Panc1 (cell line): ENCODE results near the gene SLC4A8. TPM values are rescaled to one million over a fixed set of nuclear protein-coding genes. Genes with fewer than 3 reads are reported as not detected.

Experiments used
- ATAC-seq: fragments of 200-7000 bp; cut with Tn5 transposase; 2 replicates; pipeline ENCODE4 v1.9.1; 2020; ENCODE audit warnings: mild to moderate bottlenecking, moderate library complexity
- BruUV-seq: library from RNA; stranded (reverse); fragments of 400-500 nt; replicated peaks from 2 replicates; lab custom pipeline; 2021; lab: Mats Ljungman, UMichigan
- CTCF ChIA-PET: fragments of 300-600 bp; sonication (Branson Sonifier 250); formaldehyde crosslinking; loops from one replicate; lab custom pipeline; 2022; ENCODE audit warnings: antibody characterized with exemption; lab: Charles Lee
- POLR2A ChIA-PET: fragments of 300-600 bp; sonication (Branson Sonifier 250); formaldehyde crosslinking; loops from one replicate; lab custom pipeline; 2022; ENCODE audit warnings: antibody characterized with exemption; lab: Charles Lee
- DNase-seq: peaks from one replicate; pipeline ENCODE4 v3.0.0-alpha.2; 2010; ENCODE audit warnings: low read depth, low spot score
- H3K27ac ChIP-seq: 2 replicates; pipeline ENCODE4 v1.5.1; 2011; ENCODE audit warnings: mild to moderate bottlenecking, low read length, inconsistent platforms
- H3K27me3 ChIP-seq: fragments of 200-500 bp; sonication (Bioruptor generic); 2 replicates; pipeline ENCODE4 v1.6.0; 2014; ENCODE audit warnings: low read length, inconsistent platforms; ENCODE audit not compliant: control insufficient read depth, insufficient read depth
- H3K36me3 ChIP-seq: fragments of 200-500 bp; sonication (Bioruptor generic); 2 replicates; pipeline ENCODE4 v1.5.1; 2014; ENCODE audit warnings: inconsistent platforms, mild to moderate bottlenecking, low read length, moderate library complexity; ENCODE audit not compliant: control insufficient read depth, insufficient read depth
- H3K4me1 ChIP-seq: 2 replicates; pipeline ENCODE4 v1.5.1; 2011; ENCODE audit warnings: inconsistent platforms, mild to moderate bottlenecking, low read length, moderate library complexity; ENCODE audit not compliant: control insufficient read depth, insufficient read depth
- H3K4me3 ChIP-seq, 2 experiments: 2 replicates each; pipeline ENCODE4 v1.5.1; 2011 to 2012; ENCODE audit warnings: low read depth in 2 of 2, low read length in 2 of 2, mild to moderate bottlenecking in 2 of 2, inconsistent platforms in 1 of 2, moderate library complexity in 1 of 2
- H3K9me3 ChIP-seq: fragments of 200-500 bp; sonication (Bioruptor generic); 2 replicates; pipeline ENCODE4 v1.5.1; 2014; ENCODE audit warnings: low read depth, mild to moderate bottlenecking, inconsistent platforms, low read length, moderate library complexity; ENCODE audit not compliant: control insufficient read depth, insufficient read depth
- POLR2AphosphoS5 ChIP-seq: IDR thresholded peaks from 2 replicates; pipeline ENCODE4 v1.6.1; 2012; ENCODE audit warnings: mild to moderate bottlenecking, low read depth, low read length, moderate library complexity
- SIN3A ChIP-seq: IDR thresholded peaks from 2 replicates; pipeline ENCODE4 v1.6.1; 2012; ENCODE audit warnings: low read depth, mild to moderate bottlenecking, low read length, moderate library complexity, borderline replicate concordance; ENCODE audit not compliant: insufficient read depth
- TCF7L2 ChIP-seq: IDR thresholded peaks from 2 replicates; pipeline ENCODE4 v1.6.1; 2011; ENCODE audit warnings: mild to moderate bottlenecking, low read depth, low read length, inconsistent platforms
- in situ Hi-C: cut with HindIII; loops from 2 replicates; pipeline ENCODE4 v1.10.0; 2016; ENCODE audit warnings: low sequenced_read_pairs, low pct_unique_long_range_greater_than_20kb
- intact Hi-C: fragments of 100-400 bp; cut with micrococcal nuclease; formaldehyde crosslinking; loops from one replicate; pipeline ENCODE4 v1.10.0; 2022; ENCODE audit not compliant: unreplicated experiment
- total RNA-seq: library from RNA; stranded (reverse); gene quantifications from one replicate; pipeline ENCODE4 v1.2.1, GENCODE V29; 2021; ENCODE audit not compliant: unreplicated experiment
- TF ChIP-seq, protein P1 (sequence below): fragments of 450-650 bp; IDR thresholded peaks from 2 replicates; pipeline ENCODE4 v1.5.1; 2017; ENCODE audit warnings: mild to moderate bottlenecking
- TF ChIP-seq, protein P2 (sequence below), 2 experiments: IDR thresholded peaks; 2 replicates each; pipeline ENCODE4 v1.6.1; 2011 to 2012; ENCODE audit warnings: low read depth in 2 of 2, control low read depth in 1 of 2, low read length in 1 of 2, mild to moderate bottlenecking in 1 of 2, moderate library complexity in 1 of 2; ENCODE audit not compliant: insufficient read depth in 1 of 2

The SLC4A8 gene
- total RNA-seq, 1 experiment from 2014 or later: 18.8 TPM

DNA sequence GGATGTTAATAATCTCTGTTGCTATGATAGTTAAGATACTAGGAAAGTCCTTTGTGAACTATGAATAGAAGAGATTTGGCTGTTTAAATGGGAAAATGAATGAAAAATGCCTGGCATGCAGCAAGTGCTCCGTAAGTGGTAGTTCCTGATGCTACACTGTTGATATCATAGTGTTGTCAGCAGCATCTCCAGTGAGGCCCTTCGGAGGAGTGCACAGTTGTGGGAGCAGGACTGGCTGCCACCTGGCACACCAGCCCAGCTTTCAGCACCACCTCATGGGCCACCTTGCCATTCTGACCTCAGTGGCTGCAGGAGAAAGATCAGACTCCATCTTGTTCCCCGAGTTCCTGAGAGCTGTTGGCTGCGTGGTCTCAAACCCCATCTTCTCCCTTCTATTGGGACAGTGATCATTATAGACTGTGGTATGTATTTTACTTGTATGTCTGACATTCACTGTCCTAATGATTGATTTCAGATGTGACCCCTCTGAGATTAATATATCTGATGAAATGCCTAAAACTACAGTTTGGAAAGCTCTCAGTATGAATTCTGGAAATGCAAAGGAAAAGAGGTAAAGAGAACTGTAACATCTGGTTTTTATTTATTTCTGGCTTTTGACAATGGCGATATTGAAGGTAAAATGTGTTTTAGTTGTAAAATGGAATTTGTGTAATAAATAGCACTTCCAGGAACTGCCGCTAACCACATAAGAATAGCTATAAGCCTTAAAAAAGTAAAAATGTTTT lies 80.9 kb downstream of the SLC4A8 start:
- Histone ChIP-seq H3K27me3 (no peaks in the 10 kb centered on the region), H3K36me3 (no peaks in the 10 kb centered on the region), H3K4me1 (no peaks in the 10 kb centered on the region), H3K9me3 (no peaks in the 10 kb centered on the region), H3K27ac (no peak overlapping the region), H3K4me3 (no peak overlapping the region)
- CTCF ChIA-PET: no interaction called here
- ATAC-seq: no peak
- POLR2A ChIA-PET: no interaction called here
- in situ Hi-C loops: no loop called here
- DNase-seq: no peak
- intact Hi-C loops: no loop called here
- TF ChIP-seq SIN3A (no peak), TCF7L2 (no peak), POLR2AphosphoS5 (no peak)
- TF ChIP-seq, protein P1, sequence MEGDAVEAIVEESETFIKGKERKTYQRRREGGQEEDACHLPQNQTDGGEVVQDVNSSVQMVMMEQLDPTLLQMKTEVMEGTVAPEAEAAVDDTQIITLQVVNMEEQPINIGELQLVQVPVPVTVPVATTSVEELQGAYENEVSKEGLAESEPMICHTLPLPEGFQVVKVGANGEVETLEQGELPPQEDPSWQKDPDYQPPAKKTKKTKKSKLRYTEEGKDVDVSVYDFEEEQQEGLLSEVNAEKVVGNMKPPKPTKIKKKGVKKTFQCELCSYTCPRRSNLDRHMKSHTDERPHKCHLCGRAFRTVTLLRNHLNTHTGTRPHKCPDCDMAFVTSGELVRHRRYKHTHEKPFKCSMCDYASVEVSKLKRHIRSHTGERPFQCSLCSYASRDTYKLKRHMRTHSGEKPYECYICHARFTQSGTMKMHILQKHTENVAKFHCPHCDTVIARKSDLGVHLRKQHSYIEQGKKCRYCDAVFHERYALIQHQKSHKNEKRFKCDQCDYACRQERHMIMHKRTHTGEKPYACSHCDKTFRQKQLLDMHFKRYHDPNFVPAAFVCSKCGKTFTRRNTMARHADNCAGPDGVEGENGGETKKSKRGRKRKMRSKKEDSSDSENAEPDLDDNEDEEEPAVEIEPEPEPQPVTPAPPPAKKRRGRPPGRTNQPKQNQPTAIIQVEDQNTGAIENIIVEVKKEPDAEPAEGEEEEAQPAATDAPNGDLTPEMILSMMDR: no peak
- TF ChIP-seq, protein P2, sequence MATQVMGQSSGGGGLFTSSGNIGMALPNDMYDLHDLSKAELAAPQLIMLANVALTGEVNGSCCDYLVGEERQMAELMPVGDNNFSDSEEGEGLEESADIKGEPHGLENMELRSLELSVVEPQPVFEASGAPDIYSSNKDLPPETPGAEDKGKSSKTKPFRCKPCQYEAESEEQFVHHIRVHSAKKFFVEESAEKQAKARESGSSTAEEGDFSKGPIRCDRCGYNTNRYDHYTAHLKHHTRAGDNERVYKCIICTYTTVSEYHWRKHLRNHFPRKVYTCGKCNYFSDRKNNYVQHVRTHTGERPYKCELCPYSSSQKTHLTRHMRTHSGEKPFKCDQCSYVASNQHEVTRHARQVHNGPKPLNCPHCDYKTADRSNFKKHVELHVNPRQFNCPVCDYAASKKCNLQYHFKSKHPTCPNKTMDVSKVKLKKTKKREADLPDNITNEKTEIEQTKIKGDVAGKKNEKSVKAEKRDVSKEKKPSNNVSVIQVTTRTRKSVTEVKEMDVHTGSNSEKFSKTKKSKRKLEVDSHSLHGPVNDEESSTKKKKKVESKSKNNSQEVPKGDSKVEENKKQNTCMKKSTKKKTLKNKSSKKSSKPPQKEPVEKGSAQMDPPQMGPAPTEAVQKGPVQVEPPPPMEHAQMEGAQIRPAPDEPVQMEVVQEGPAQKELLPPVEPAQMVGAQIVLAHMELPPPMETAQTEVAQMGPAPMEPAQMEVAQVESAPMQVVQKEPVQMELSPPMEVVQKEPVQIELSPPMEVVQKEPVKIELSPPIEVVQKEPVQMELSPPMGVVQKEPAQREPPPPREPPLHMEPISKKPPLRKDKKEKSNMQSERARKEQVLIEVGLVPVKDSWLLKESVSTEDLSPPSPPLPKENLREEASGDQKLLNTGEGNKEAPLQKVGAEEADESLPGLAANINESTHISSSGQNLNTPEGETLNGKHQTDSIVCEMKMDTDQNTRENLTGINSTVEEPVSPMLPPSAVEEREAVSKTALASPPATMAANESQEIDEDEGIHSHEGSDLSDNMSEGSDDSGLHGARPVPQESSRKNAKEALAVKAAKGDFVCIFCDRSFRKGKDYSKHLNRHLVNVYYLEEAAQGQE (IDR thresholded peaks at IDR 0.05; ENCODE audit: insufficient read depth in 1 of 2, low read depth in 2 of 2, low read length in 1 of 2): no peak
- no TSS peak for BruUV-seq

DNA sequence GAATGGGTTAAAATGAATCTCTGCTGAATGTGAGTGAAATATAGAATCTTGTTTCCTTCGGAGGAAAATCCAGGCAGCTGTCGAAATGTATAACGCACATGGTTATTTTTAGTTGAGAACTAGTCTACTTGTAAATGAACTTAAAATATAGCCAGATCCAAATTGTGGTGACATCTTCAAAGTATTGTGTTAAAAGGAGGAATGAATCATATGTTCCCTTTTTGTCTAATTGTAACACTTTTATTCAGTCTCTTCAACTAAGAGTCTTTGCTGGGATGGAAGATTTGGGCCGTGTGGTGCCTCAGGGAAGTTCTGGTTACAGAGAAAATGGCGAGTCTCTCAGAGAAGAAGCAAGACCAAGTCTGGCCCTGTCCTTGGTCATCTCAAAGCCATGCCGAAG lies 82.5 kb downstream of the SLC4A8 start:
- H3K27me3 ChIP-seq: no peaks in the 10 kb centered on the region
- H3K36me3 ChIP-seq: no peaks in the 10 kb centered on the region
- ChIA-PET POLR2A (no interaction called here), CTCF (no interaction called here)
- ATAC-seq (no peak), DNase-seq (no peak)
- TF ChIP-seq, protein P2 (IDR thresholded peaks at IDR 0.05; ENCODE audit: insufficient read depth in 1 of 2, low read depth in 2 of 2, low read length in 1 of 2): no peak
- TF ChIP-seq, protein P1: no peak
- TF ChIP-seq SIN3A (no peak), TCF7L2 (no peak), POLR2AphosphoS5 (no peak)
- no peaks in the 10 kb centered on the region for H3K9me3 ChIP-seq
- H3K27ac ChIP-seq: no peak overlapping the region
- no peak overlapping the region for H3K4me3 ChIP-seq
- BruUV-seq: no TSS peak
- intact Hi-C loops: no loop called here
- no peaks in the 10 kb centered on the region for H3K4me1 ChIP-seq
- in situ Hi-C loops: no loop called here
